GM21528 (cell line): Measurements from ENCODE around the gene MLXIP.
"Not testable (repeated sequence)": the region's sequence is repeated elsewhere in the genome, so short reads cannot be mapped to it uniquely, and the experiment has no call there.

Experiments used
- ATAC-seq: cut with Tn5 transposase; IDR thresholded peaks from one replicate; pipeline ENCODE4 v1.9.1; 2021; ENCODE audit warnings: mild to moderate bottlenecking, moderate library complexity; ENCODE audit not compliant: unreplicated experiment, low FRiP score

The MLXIP gene

DNA sequence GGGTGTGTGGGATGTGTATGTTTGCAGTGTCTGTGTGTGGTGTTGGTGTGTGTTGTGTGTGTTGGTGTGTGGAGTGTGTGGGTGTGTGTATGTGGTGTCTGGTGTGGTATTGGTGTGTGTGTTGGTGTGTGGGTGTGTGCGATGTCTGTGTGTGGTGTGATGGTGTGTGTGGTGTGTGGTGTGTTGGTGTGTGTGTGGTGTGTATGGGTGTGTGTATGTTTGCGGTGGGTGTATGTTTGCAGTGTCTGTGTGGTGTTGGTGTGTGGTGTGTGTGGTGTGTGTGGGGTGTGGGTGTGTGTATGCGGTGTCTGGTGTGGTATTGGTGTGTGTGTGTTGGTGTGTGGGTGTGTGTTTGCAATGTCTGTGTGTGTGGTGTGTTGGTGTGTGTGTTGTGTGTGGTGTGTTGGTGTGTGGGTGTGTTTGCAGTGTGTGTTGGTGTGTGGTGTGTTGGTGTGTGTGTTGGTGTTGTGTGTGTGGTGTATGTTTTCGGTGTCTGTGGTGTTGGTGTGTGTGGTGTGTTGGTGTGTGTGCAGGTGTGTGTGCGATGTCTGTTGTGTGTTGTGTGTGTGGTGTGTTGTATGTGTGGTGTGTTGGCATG lies 15.7 kb downstream of the MLXIP start:
- ATAC-seq = no peak

DNA sequence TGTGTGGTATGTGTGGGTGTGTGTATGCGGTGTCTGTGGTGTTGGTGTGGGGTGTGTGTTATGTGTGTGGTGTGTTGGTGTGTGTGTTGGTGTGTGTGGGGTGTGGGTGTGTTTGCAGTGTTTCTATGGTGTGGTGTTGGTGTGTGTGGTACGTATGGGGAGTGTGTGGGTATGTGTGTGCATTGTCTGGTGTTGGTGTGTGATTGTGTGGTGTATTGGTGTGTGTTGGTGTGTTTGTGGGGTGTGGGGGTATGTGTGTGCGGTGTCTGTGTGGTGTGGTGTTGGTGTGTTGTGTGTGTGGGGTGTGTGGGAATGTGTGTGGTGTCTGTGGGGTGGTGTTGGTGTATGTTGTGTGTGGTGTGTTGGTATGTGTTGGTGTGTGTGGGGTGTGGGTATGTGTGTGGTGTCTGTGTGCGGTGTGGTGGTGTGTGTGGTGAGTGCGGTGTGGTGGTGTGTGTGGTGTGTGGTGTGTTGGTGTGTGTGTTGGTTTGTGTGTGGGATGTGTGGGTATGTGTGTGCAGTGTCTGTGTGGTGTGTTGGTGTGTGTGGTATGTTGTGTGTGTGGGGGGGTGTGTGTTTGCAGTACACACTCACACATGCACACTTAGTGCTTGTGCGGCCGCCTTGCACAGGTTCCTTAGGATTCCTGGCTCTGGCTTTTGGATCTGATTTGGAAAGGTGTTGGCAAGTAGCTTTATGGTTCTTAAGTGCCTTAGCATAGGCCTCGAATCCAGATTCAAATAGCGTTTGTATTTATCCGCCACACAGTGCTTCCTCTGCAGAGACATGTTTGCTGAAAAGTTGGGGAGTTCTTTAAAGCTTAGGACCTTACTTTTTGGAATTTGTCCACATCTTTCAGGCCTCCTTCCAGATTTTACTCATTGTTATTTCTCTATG lies 16.4 kb downstream of the MLXIP start:
- ATAC-seq = no peak

DNA sequence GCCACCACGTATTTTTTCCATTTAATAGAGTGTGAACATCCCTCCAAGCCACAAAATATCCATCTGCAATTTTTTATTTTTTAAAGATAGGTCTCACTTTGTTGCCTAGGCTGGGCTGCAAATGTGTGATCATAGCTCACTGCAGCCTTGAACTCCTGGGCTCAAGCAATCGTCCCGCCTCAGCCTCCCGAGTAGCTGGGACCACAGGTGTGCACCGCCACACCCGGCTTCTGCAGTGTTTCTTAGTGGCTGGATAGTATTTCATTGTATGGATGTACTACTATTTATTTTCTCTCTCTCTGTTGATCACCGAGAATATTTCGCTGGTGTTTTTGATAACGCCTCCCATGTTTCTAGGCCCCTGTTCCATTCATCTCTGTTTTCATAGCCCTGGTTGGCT lies 17.5 kb downstream of the MLXIP start:
- no peak for ATAC-seq

DNA sequence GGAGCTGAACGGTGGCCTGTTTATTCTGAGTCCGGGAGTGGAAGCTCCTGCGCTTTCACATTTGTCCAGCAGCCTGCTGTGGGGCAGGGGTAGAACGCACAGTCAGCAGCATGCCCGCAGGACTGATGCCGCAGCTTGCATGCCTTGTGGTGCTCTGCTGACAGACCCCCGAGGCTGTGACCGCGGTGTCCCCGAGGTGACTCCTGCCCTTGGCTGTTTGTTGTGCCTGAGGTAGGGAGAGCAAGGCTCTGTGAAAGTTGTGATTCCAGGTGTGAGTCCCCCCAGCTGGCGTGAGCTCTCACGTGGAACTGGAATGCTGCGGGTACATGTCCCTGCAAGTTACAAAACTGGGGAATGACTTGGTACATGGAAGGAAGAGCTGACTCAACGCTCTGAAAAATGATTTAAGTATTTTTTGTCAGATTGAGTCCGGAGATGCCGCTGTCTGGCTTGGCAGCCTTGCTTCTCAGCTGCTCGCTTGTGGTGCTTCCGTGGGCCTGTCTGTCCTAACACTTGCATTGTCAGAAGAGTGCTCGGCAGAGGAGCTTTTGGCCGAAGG lies 18.1 kb downstream of the MLXIP start:
- ATAC-seq = no peak

DNA sequence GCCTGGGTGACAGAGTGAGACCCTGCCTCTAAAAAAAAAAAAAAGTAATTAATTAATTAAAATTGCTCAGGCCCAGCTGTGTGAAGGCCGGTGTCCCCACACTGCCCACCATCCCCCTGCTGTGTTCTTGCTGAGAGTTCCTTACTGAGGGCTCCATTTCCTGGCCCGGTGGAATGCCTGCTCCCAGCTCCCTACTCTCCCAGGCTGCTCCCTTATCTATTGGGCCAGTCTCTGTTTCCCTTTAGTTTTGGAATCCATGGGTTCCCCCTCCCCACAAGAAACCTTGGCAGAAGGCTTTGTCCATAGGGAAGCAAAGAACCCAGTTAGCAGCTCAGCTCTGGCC lies 19.0 kb downstream of the MLXIP start:
- ATAC-seq = no peak

DNA sequence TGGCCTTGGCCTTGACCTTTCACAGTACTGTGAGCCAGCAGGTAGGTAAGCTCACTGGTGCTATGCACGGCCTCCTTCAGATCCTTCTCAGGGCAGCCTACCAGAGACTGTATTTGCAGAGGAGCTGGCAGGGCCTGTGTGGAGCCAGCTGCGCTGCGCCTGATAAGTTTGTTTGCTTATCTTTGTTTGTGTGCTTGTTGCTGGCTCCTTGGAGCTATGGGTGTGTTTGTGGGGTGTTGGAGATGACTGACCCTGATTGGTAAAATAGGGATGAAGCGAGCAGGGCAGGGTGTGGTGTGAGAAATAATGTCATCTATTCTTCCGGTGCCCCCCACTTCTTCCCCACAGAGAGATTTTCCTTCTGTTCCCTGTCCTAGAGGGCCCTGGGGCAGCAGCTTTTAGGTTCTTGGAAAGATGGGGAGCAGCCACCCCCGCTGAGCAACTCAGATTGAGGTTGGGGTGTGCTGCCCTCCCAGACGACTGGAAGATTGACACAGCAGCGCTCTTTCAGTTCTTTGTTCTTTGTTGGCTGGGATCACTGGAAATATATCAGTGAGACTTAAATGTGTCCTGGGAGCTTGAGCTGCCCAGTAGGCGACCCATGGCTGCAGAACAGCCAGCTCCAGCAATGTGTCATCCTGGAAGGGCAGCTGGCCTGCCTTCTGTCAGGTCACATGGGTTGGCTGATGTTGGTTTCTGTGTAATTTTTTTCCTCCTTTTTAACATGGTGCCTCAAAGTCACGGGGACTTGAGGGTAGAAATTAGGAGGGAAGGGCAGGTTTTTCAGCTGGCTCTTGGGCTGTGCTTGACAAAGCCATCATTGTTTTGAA lies 19.6 kb downstream of the MLXIP start:
- no peak for ATAC-seq

DNA sequence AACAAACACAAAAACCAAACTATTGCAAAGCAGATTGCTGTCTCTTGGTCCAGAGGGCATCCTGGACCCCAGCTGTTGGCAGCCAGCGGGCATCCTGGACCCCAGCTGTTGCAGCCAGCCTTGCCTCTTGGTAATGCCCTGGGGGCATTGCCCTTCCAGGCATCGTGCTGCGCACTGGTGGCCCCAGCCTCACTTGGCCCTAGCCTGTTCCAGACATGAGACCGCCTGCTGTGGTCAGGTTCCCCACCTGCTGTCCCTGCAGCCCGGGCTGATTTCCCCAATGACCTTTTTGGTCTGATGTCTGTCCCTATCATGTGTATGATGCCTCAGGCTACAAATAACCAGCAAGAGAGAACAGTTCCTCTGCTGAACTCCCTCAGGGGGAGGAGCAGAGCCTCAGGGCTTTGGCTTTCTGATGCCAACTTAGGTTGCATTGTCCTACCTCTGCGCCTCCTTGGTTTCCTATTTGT lies 20.8 kb downstream of the MLXIP start:
- ATAC-seq = no peak

DNA sequence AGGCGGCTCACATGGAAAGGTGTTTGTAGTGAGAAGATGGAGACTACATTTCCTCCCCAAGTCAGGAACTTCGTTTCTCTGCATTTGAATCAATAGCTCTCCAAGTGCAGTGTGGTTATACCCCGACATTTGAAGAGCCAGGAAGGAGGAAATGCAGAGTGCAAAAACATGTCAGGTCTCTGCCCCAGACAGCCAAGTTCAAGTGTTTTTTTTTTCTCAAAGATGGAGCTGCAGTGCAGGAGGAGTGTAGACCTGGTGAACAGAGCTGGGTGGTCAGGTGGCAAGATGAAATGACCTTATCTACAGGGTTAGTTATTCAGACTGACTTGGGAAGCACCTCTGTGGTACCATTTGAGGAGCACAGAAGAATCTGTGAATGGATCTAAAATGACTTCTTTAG lies 21.3 kb downstream of the MLXIP start:
- ATAC-seq = no peak

DNA sequence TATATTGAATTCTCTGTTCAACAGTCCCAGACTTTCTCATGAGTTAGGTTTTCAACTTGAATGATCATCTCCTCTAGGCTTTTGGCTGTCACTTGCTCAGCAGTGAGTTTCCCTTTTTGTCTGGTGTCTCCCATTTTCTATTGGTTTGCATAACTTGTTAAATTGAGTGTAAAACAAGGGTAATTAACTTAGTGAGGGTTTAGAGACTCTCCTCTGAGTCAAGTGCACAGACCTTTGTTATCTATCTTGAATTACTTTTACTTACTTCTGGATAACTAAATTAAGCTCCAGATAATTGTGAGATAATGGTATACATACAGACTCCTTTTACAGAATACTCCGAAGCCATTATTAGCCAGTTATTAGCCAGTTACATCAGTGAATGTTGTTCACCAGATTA lies 22.0 kb downstream of the MLXIP start:
- no peak for ATAC-seq

DNA sequence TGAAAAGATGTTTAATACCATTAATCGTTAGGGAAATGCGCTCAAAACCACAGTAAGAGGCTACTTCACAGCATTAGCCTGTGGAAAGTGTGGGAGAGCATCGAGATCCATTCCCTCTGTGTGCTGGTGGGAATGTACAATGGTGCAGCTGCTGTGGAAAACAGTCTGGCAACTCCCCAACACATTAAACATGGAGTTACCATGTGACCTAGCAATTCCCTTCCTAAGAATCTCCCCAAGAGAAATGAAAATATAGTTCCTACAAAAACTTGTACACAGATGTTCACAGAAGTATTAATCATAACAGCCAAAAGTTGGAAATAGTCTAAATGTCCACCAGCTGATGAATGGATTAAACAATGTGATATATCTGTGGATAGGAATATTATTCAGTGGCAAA lies 23.8 kb downstream of the MLXIP start:
- ATAC-seq = no peak

DNA sequence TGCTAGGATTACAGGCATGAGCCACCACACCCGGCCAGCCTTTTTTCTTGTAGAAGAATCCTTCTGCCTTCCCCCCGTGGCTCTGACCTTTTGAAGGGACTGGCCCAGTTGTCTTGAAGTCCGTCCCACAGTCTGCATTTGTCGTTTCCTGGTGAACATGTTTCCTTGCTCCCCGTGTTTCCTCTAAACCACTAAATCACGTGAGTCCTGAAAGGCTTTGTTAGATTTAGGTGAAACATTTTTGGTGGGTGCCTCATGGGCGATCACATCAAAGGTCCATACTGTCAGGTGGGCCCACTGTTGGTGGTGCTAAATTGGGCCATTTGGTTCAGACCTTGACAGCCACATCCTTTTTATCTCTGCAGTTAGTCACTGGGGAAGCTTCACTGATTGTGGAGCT lies 26.3 kb downstream of the MLXIP start:
- ATAC-seq = no peak

DNA sequence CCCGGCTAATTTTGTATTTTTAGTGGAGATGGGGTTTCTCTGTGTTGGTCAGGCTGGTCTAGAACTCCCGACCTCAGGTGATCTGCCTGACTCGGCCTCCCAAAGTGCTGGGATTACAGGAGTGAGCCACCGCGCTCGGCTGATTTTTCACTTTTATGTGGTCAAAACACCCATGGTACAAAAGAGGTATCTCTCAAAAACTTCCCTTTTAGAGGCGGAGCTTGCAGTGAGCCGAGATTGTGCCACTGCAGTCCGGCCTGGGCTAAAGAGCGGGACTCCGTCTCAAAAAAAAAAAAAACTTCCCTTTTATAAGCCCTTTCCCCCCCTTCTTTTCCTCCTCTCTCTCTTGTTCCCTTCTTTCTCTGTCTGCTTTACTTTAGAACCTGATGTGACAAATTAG lies 26.9 kb downstream of the MLXIP start:
- ATAC-seq = not testable (repeated sequence)

DNA sequence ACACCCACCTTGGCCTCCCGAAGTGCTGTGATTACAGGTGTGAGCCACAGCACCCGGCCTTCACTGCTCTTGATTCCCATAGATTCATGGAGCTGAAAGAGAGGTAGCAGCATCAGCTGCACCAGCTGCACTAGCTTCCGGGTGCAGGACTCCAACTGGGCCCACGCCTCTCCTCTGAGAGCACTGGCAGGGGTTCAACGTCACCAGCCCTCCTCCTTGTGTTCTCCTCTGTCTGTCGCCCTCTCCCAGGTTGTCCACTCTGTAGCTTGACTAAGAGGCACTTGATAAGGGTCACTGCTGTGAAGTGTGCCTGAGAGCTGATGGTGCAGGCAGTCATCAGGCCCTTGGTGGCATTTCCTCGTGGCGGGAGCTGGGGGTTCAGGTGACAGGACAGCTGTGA lies 28.3 kb downstream of the MLXIP start:
- no peak for ATAC-seq

DNA sequence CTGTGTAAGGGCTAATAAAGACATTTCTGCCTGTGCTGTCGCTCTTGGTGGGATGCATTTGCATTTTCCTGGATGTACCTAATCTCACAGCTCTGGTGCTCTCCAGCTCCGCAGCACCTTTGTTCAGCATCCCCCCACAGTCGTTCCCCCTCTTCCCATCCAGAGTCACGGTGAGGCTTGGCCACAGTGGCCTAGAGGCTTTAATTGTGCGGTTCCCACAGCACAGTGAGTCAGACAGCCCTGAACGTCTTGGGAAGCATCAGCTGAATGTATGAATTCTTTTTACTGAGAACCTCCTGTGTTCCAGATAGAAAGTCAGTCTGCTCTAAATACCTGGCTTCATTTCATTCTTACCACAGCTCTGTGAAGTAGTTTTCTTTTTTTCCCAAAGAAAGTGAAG lies 28.7 kb downstream of the MLXIP start:
- ATAC-seq = no peak

DNA sequence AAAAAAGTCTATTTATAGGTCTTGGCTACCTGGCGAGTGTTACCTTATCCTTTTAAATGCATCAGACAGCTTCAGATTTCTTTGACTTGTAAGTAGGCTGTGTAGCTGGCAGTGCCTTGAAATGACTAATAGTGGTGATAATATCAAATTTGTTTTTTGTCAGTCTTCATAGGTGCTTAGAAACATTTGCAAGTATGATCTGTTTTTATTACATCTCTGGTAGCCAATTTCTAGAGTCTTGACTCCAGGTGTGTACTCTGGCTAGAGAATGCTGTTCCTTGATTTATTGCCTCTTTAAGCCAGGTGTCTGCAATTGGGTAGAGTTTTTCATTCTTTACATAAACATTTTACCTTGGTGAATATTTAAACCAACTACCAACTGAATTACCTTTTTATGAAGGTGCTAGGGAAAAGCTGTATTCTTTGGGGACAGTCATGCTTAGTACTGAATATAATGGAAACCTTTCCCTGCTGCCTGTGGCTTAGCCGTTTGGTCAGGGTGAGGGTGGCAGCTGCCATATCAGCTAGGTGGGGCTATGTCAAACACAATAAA lies 32.6 kb downstream of the MLXIP start:
- ATAC-seq = no peak

DNA sequence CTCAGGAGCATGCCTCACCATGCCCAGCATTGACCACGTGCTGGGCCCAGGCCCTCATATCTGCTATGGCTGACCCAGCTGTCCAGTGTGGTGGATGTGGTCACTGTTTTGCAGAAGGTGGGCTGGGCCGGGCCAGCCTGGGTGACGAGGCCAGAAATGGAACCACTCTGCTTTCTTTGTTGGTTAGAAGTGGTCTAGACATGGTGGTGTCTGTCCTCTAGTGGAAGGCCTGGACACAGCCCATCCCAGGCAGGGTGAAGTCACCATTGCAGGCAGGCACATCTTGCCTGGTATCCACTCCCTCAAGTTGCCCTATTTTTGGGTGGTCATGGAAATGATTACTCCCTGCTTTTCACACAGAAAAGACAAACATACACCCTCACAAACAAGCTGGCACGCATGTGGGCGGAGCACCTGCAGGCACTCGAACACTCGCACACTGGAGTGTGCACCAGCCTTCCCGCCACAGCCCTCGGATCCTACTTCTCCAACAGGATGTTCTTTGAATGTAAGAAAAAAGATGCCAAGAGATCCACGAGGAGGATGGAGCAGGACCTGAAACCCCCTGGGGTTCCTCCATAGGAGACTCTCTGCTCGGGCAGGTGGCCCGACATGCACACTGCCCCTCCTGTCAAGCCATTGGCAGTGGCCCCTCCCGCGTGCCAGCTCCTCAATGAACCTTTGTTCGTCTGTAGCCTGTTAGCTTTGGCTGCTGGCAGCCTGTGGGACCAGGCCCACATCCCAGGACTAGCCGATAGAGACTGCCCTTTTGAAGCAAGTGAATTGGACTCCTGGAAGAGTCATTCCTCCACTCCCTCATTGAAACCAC lies 38.4 kb downstream of the MLXIP start:
- no peak for ATAC-seq

DNA sequence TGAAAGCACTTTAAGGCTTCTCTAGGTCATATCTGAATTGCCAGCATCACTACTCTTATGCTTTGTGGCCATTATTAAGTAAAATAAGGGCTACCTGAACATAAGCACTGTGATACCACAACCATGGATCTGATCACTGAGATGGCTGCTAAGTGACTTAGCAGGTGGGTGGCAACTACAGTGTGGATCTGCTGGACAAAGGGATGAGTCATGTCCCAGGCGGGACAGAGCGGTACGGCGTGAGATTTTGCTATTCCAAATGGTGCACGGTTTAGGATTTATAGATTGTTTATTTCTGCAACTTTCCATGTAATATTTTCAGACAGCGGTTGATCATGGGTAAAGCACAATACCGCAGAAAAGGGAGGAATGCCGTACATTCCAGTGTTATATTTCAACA lies 39.4 kb downstream of the MLXIP start:
- no peak for ATAC-seq

DNA sequence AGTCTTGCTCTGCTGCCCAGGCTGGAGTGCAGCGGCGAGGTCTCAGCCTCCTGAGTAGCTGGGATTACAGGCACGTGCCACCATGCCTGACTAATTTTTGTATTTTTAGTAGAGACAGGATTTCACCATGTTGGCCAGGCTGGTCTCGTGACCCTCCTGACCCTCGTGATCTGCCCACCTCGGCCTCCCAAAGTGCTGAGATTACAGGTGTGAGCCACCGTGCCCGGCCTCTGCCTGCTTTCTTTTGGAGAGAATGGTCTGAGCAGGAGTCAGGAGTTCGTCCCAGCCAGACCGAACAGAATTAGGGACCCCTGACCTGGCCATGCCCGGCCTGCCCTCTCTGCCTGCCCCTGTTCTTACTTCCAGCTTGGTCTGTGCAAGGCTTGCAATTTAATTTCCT lies 42.8 kb downstream of the MLXIP start:
- ATAC-seq = not testable (repeated sequence)

DNA sequence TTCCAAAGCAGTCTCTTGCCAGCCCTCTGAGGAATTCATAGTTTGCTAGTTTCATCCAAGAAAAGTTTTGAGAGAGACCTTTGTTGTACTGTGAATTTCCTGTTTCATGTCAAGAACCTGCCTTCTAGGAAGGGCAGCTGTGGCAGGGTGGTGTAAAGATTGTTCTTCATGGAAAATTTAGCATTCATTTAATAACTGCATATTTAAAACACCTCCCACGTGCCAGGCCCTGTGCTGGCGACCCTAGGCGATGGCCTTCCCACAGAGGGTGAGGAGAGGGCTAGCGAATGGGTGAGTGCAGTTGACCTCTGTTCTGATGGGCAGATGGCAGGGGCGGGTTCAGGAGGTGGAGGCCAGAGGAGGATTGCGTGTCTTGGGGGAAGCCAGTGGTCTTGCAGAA lies 43.2 kb downstream of the MLXIP start:
- no peak for ATAC-seq
